HT-29 (cell line): ENCODE results near the gene CMSS1. TPM values are rescaled to one million over a fixed set of nuclear protein-coding genes. Genes with fewer than 3 reads are reported as not detected.
"Not testable (repeated sequence)": the region's sequence is repeated elsewhere in the genome, so short reads cannot be mapped to it uniquely, and the experiment has no call there.

Experiments
- DNase-seq: peaks from one replicate; pipeline ENCODE4 v3.0.0-alpha.2; 2015; ENCODE audit warnings: low spot score
- total RNA-seq: library from RNA; depleted of rRNA; stranded (reverse); fragments of >200 nt; shearing (Covaris generic); gene quantifications from 2 replicates; pipeline ENCODE4 v1.2.3, GENCODE V29; 2014

Gene CMSS1
- total RNA-seq, 1 experiment from 2014 or later, result 18.3 TPM

- DNase-seq, result no peak
Measured at GRCh38 chr3:99817047-99817436, 620 bp upstream of the CMSS1 start.

GRCh38 chr3:99818818-99819217 is 1.2 kb downstream of the CMSS1 start:
- no peak for DNase-seq

- peak; percentile 19 for DNase-seq
Measured at GRCh38 chr3:99823723-99824711, 6.4 kb downstream of the CMSS1 start.

- DNase-seq, result peak; percentile 48
Measured at GRCh38 chr3:99825004-99825640, 7.5 kb downstream of the CMSS1 start.

GRCh38 chr3:99829844-99830243 is 12.2 kb downstream of the CMSS1 start:
- no peak for DNase-seq

- no peak for DNase-seq
Measured at GRCh38 chr3:99833617-99834205, 16.0 kb downstream of the CMSS1 start.

- DNase-seq, result no peak
Measured at GRCh38 chr3:99834211-99834957, 16.7 kb downstream of the CMSS1 start.

GRCh38 chr3:99836681-99837080 is 19.0 kb downstream of the CMSS1 start:
- DNase-seq, result no peak

- no peak for DNase-seq
Measured at GRCh38 chr3:99837715-99838114, 20.1 kb downstream of the CMSS1 start.

- DNase-seq, result no peak
Measured at GRCh38 chr3:99838755-99839154, 21.1 kb downstream of the CMSS1 start.

GRCh38 chr3:99839613-99840012 is 22.0 kb downstream of the CMSS1 start:
- DNase-seq, result no peak

GRCh38 chr3:99841949-99842348 is 24.3 kb downstream of the CMSS1 start:
- DNase-seq, result not testable (repeated sequence)

GRCh38 chr3:99842826-99843589 is 25.3 kb downstream of the CMSS1 start:
- DNase-seq, result peak; percentile 75

GRCh38 chr3:99843590-99844258 is 26.1 kb downstream of the CMSS1 start:
- no peak for DNase-seq

- DNase-seq, result no peak
Measured at GRCh38 chr3:99845331-99845730, 27.7 kb downstream of the CMSS1 start.

GRCh38 chr3:99845999-99846398 is 28.3 kb downstream of the CMSS1 start:
- DNase-seq, result no peak

GRCh38 chr3:99846477-99847160 is 29.0 kb downstream of the CMSS1 start:
- peak; percentile 78 for DNase-seq

- no peak for DNase-seq
Measured at GRCh38 chr3:99848433-99848832, 30.8 kb downstream of the CMSS1 start.

GRCh38 chr3:99850608-99851007 is 32.9 kb downstream of the CMSS1 start:
- DNase-seq, result no peak

GRCh38 chr3:99851955-99852354 is 34.3 kb downstream of the CMSS1 start:
- no peak for DNase-seq
